HG02588 (cell line): ENCODE measurements around the gene GALT.
"Not testable (repeated sequence)": the region's sequence is repeated elsewhere in the genome, so short reads cannot be mapped to it uniquely, and the experiment has no call there.

Experiments used
- ATAC-seq: cut with Tn5 transposase; IDR thresholded peaks from one replicate; pipeline ENCODE4 v1.9.1; 2021; ENCODE audit warnings: mild to moderate bottlenecking, moderate library complexity; ENCODE audit not compliant: unreplicated experiment

The GALT gene

GRCh38 chr9:34625186-34625486 lies 21.3 kb upstream of the GALT start:
- ATAC-seq, result no peak

DNA sequence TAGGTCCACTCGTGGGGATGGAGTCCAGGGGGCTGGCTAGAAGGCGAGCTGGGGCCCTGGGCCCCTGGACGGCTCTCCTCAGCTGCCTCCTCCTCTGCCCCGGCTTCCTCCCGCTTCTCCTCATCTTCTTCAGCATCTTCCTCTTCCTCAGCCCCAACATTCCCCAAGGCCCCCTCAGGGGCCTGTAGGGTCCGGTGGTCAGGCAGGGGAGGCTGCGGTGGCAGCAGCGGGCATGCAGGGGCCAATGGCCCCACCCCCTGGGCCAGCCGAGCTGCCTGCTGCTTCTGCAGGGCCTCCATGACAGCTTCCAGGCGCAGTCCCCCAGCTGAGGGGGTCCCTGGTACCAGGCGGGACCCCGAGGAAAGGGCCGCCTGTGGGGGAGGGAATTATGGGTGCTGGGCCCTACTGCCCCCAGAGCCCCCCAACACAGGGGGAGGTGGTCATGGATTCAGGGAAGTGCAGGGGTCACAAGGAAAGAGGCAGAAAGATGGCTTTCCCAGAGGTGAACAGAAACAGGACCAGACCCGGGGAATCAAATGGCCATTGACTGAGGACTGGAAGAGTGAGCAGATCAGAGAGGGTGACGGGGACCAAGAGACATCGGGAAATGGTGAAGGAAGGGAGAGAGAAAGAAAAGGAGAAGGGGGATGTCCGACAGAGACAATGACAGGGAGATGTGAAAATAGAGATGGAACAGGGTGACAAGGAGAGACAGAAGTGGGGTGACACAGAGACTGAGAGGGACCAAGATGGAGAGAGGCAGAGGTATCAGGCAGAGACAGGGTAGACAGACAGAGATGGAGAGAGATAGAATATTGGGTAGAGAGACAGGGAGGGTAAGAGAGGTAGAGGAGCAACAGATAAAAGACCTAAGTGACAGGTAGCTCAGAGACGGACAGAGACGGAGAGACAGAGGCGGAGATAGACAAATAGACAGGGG lies 18.5 kb upstream of the GALT start:
- no peak for ATAC-seq

DNA sequence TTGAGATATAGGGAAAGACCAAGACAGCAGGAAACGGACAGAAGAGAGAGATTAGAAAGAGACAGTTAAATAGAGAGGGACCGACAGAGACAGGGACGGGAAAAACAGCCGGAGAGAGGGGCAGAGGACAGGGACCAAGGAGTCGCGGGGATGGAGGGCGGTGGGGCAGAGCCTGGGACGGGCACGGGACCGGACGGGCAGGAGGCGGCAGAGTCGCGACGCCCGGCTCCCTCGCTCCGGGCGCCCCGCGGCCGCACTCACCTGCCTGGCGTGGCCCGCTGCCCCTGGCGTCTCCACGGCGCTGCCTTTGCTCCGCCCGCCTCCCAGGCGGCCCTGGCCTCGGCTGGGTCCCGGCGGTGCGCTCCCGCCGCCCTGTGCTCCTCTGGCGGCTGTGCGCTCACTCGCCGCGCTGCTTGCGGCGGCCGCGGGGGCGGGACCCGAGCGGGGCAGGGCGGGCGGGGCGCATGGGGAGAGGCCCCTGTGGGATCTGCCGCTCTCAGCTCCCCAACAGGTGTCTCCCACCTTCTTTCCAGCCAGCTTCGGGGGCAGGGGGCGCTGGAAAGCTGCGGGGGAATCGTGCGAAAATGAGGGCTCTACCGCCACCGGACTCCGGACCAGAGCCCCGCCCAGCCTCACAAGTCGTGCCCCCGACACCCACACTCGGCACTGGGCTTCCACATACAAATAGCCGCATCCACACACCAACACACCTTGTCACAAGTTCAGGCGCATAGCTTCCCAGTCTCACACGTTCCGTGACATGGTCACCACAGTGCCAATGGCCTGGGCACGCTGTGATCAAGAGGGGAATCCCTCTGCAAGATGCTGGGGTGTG lies 17.6 kb upstream of the GALT start, which contains the start of gene ARID3C:
TSS of gene ARID3C (minus strand) at position 411 of the 835 bp plus-strand sequence. CDS start 1,052 bp downstream, outside the sequence.
- no peak for ATAC-seq

DNA sequence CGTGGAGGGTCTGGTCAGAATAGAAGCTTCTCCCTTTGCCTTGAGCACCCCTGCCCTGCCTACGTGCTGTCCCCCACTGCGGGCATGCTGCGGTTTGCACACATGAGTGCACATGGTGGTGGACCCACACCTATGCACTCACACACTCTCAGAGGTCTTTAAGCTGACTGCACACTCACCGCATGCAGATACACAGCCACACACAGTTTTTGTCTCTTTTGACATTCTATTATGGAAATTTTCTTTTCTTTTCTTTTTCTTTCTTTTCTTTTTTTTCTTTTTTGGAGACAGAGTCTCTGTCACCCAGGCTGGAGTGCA lies 17.0 kb upstream of the GALT start:
- no peak for ATAC-seq

GRCh38 chr9:34630402-34631154 lies 15.9 kb upstream of the GALT start:
- no peak for ATAC-seq

DNA sequence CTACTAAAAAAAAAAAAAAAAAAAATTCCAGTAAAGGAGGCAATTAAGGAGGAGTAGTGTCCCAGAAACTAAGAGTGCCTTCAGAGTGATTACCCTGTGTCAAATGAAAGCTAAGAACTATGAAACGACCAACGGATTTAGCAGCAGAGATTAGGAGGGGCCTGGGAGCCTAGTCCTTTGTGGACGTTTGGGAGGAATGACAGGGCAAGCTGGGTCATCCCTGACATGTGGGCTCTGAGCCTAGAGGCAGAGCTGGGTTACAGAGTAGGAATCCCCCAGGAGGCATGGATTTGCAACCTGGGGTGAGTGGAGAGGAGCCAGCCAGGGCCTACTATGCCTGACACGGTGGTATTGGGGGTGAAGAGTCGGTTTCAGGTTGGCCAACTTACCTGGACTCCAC lies 13.3 kb upstream of the GALT start:
- ATAC-seq, result no peak

GRCh38 chr9:34633851-34634550 lies 12.5 kb upstream of the GALT start:
- ATAC-seq, result no peak

DNA sequence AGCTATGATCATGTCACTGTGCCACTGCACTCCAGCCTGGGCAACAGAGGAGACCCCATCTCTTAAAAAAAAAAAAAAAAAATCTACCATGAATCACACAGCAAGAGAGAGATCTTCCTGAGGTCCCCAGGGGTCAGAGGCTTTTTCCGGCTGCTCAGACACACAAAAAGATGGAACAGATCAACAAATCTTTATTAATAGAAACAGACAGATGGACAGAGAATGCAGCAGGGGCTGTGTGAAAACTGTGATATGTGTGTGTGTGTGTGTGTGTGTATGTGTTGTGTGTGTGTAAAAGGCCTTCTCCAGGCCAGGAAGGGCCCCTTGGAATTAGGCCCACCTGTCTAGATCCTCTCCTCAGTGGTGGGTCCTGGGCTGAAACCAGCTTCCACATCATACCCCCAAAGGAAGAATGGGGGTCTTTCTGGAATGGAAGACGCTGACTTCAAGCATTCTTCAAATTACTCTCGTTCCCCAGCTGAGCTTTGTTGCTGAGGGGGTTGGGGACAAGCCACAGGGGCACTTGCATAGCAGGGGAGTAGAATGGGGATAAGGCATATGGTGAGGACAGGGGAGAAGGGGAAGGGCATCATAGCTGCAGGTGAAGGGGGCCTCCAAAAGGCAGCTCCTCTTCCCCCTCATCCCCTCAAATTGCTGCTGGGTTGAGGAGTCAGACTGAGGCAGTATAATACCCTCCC lies 11.8 kb upstream of the GALT start:
- no peak for ATAC-seq

- no peak for ATAC-seq
These were observed 10.9 kb upstream of the GALT start for GRCh38 chr9:34635556-34635955.

- ATAC-seq, result no peak
These were observed 9.6 kb upstream of the GALT start for GRCh38 chr9:34636791-34637355.

DNA sequence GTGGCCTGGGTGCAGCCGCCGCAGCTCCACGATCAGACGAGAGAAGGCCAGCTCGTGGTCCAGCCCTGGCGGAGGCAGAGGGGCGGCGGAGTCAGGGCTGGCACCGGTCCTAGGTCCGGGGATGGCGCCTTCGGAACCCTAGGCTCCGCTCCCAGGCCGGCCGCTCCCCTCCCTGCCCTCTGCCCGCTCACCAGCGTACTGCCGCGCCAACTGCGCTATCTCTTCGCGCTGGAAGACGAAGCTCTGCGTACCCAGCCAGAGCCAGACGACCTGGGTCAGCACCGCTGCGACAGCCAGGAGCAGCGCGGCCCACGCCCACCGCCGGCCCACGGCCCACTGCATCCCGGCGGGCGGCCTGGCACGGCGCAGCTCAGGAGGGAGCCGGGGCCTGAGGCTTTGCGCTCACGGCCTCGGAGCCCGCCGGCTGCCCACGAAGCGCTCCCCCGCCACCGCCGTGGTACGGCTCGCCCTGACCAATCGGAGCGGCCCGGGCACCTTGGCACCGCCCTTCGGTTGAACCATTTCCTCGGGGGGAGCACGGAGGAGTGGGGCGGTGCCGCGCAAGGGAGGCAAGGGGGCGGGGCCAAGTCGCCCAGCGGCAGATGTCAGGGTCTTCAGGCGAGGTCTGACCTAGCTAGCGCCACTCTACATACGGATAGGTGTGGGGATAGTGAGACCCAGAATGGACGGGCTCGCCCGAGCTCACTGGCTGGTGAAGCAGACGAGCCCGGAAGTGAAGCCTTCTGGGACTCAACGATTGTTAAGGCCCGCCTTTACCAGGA lies 8.9 kb upstream of the GALT start, which contains the start of gene SIGMAR1:
TSS of gene SIGMAR1 (minus strand) at position 432 of the 782 bp plus-strand sequence. CDS start at position 342, 90 bp downstream.
- ATAC-seq, result peak; percentile 90

DNA sequence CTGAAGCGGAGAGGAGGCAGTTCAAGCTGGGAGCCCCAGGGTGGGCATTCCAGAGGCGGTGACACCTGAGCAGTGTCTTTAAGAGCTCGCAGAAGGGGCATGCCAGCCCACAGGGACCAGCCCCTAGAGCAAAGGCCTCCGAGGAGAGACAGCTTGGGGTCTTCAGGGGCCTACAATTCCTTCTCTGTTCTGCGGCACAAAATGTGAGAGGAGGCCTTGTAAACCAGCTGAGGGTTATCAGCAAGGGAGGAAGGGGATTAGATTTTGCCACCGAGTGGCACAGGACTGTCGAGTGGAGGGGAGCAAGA lies 8.4 kb upstream of the GALT start:
- no peak for ATAC-seq

DNA sequence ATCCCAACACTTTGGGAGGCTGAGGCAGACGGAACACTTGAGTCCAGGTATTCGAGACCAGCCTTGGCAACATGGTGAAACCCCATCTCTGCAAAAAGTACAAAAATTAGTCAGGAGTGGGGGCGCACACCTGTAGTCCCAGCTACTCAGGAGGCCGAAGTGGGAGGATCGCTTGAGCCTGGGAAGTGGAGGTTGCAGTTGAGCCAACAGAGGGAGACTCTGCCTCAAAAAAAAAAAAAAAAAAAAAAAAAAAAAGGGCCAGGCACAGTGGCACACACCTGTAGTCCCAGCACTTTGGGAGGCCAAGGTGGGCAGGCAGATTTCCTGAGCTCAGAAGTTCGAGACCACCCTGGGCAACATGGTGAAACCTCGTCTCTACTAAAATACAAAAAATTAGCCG lies 7.2 kb upstream of the GALT start:
- not testable (repeated sequence) for ATAC-seq

GRCh38 chr9:34642679-34643078 lies 3.8 kb upstream of the GALT start:
- ATAC-seq, result no peak

DNA sequence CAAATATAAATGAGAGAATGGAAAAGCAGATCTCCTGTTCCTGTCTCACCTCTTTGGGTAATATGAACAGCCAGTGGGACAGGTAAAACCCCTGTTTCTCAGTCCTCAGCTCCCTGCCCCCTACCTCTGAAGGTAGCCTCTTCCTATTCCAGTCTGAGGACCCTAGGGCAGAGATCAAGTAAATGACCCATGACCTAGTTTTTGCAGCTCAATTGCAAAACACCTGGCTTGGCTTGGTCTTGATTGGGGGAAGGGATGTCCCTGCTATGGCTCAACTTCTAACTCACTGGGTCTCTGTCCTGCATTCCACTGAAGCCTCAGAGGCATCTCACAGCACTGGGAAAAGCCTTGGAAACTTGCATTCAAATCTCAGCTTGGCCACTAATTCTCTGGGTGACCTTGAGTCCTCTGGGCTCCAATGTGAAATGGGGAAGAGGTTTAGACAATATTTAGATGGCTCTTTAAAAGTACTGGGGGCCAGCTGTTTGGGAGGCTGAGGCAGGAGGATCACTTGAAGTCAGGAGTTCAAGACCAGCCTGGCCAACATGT lies 1.6 kb upstream of the GALT start:
- ATAC-seq, result no peak

GRCh38 chr9:34647084-34647403 lies 569 bp downstream of the GALT start:
- ATAC-seq, result no peak

DNA sequence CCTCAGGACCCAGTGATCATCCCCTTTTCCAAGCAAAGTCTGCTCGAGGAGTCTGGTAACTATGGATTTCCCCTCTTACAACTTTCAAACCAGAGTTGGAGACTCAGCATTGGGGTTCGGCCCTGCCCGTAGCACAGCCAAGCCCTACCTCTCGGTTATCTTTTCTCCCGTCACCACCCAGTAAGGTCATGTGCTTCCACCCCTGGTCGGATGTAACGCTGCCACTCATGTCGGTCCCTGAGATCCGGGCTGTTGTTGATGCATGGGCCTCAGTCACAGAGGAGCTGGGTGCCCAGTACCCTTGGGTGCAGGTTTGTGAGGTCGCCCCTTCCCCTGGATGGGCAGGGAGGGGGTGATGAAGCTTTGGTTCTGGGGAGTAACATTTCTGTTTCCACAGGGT lies 1.2 kb downstream of the GALT start:
- ATAC-seq, result no peak

- no peak for ATAC-seq
These were observed 2.2 kb downstream of the GALT start for GRCh38 chr9:34648673-34649072.

DNA sequence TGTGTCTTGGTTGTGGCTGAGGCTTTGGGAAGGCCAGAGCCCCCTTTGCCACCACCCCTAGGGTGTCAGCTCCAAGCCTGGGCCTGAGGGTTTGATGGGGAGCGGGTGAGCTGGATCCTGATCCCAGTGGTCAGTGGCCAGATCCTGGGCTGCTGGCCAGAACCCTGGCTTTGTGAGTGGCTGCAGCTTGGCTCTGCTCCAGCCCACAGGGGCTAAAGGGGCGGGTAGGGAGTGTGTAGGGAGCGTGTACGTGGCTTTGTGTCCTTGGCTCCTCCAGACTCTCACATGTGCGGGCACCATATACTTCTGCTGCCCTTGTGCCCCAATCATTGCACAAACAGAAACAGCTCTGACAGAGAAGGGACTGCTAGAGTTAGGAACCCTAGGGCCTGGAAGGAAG lies 4.3 kb downstream of the GALT start:
- ATAC-seq, result no peak
